Erythroblast (primary cell): ENCODE results near the gene WFDC9.

ENCODE experiments used
- GATA1 ChIP-seq: IDR thresholded peaks from 2 replicates; pipeline ENCODE4 v1.6.1; 2011; ENCODE audit warnings: low read depth, mild to moderate bottlenecking, control low read depth, low read length, moderate library complexity
- POLR2A ChIP-seq: IDR thresholded peaks from 2 replicates; pipeline ENCODE4 v1.6.1; 2011; ENCODE audit warnings: mild to moderate bottlenecking, low read length

DNA sequence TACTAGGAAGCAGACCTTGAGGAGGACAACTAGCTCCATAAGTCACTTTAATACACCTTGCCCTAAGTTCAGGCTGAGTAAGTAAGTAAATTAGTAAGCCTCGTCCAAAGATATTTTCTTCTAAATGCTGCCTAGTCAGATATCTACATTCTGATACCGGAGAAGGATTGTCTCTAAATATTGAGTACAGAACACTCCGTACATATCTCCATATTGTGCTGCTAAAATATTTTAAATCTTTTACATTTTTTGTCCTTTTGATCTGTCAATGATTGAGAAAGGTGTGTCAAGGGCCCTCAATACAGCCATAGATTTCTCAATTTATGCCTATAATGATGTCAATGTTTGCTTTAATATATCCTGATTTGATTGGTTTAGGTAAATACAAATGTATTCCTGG, 55.2 kb downstream of the WFDC9 start:
- TF ChIP-seq POLR2A, result no peak
- no peak for TF ChIP-seq GATA1
